BLaER1 treated with 17β-estradiol and CSF1 and Interleukin-3, amounts not matched to agents 10 nM and 100 nM (cell line): ENCODE measurements around the gene SKIDA1.

ENCODE experiments used
- H3K27ac ChIP-seq, 11 experiments: shearing (Covaris generic); formaldehyde crosslinking; 2 replicates each; pipeline ENCODE4 v1.8.1; 2022
- H3K27me3 ChIP-seq, 11 experiments: shearing (Covaris generic); formaldehyde crosslinking; 2 replicates each; pipeline ENCODE4 v1.8.1; 2022
- H3K36me3 ChIP-seq, 11 experiments: shearing (Covaris generic); formaldehyde crosslinking; 2 replicates each; pipeline ENCODE4 v1.8.1; 2022
- H3K4me1 ChIP-seq, 10 experiments: shearing (Covaris generic); formaldehyde crosslinking; 2 replicates each; pipeline ENCODE4 v1.8.1; 2022
- H3K4me2 ChIP-seq, 11 experiments: shearing (Covaris generic); formaldehyde crosslinking; 2 replicates each; pipeline ENCODE4 v1.8.1; 2022
- H3K4me3 ChIP-seq, 10 experiments: shearing (Covaris generic); formaldehyde crosslinking; 2 replicates each; pipeline ENCODE4 v1.8.1; 2022
- H3K9ac ChIP-seq, 11 experiments: shearing (Covaris generic); formaldehyde crosslinking; 2 replicates each; pipeline ENCODE4 v1.8.1; 2022
- H3K9me3 ChIP-seq, 11 experiments: shearing (Covaris generic); formaldehyde crosslinking; replicated peaks in 1 of 11; 2 replicates each; pipeline ENCODE4 v1.8.1; 2022
- H4K20me1 ChIP-seq, 11 experiments: shearing (Covaris generic); formaldehyde crosslinking; 2 replicates each; pipeline ENCODE4 v1.8.1; 2022
- Cebpa-rat ChIP-seq, 11 experiments: shearing (Covaris generic); IDR thresholded peaks; 2 replicates each; pipeline ENCODE4 v1.8.1; 2022

Gene SKIDA1

GRCh38 chr10:21490028-21490710 is 35.3 kb downstream of the SKIDA1 start:
- Histone ChIP-seq H3K4me2 (no peak overlapping the region), H3K36me3 (no peaks in the 10 kb centered on the region), H3K4me3 (no peak overlapping the region), H4K20me1 (peaks cover 0 to 20% (median 16%) of the 10 kb centered on the region in 11 experiments; a peak in 17 of 22 replicates), H3K9ac (no peak overlapping the region), H3K9me3 (peaks cover 0 to 3% (median 0%) of the 10 kb centered on the region in 11 experiments; a peak in 1 of 22 replicates), H3K27ac (no peak overlapping the region), H3K27me3 (peaks cover 37 to 56% (median 49%) of the 10 kb centered on the region in 11 experiments), H3K4me1 (peaks cover 12 to 25% (median 14%) of the 10 kb centered on the region in 10 experiments)
- TF ChIP-seq Cebpa-rat (IDR thresholded peaks at IDR 0.05): no peak

GRCh38 chr10:21488957-21489446 is 36.5 kb downstream of the SKIDA1 start:
- no peak for TF ChIP-seq Cebpa-rat (IDR thresholded peaks at IDR 0.05)
- Histone ChIP-seq H4K20me1 (peaks cover 0 to 8% (median 4%) of the 10 kb centered on the region in 11 experiments; a peak in 15 of 22 replicates), H3K27me3 (peaks cover 26 to 44% (median 37%) of the 10 kb centered on the region in 11 experiments), H3K4me2 (peak overlapping the region in 3 of 11 experiments; percentile 37 to 68 (median 57); a peak in 6 of 22 replicates), H3K4me1 (peaks cover under 1 to 14% (median 2%) of the 10 kb centered on the region in 10 experiments; a peak in 17 of 20 replicates), H3K9me3 (peaks cover 0 to 3% (median 0%) of the 10 kb centered on the region in 11 experiments; a peak in 1 of 22 replicates), H3K27ac (no peak overlapping the region), H3K36me3 (no peaks in the 10 kb centered on the region), H3K9ac (no peak overlapping the region), H3K4me3 (no peak overlapping the region)

GRCh38 chr10:21488246-21488956 is 37.1 kb downstream of the SKIDA1 start:
- H4K20me1 ChIP-seq: peaks cover 0 to 2% (median 0%) of the 10 kb centered on the region in 11 experiments; a peak in 3 of 22 replicates
- H3K9ac ChIP-seq: no peak overlapping the region
- peak overlapping the region in 3 of 11 experiments; percentile 37 to 68 (median 57); a peak in 6 of 22 replicates for H3K4me2 ChIP-seq
- no peaks in the 10 kb centered on the region for H3K9me3 ChIP-seq
- peaks cover 20 to 38% (median 31%) of the 10 kb centered on the region in 11 experiments for H3K27me3 ChIP-seq
- no peak overlapping the region for H3K27ac ChIP-seq
- peaks cover 0 to 11% (median 0%) of the 10 kb centered on the region in 10 experiments; a peak in 5 of 20 replicates for H3K4me1 ChIP-seq
- no peak for TF ChIP-seq Cebpa-rat (IDR thresholded peaks at IDR 0.05)
- no peaks in the 10 kb centered on the region for H3K36me3 ChIP-seq
- H3K4me3 ChIP-seq: no peak overlapping the region

GRCh38 chr10:21487416-21488180 is 37.9 kb downstream of the SKIDA1 start:
- Histone ChIP-seq H4K20me1 (no peaks in the 10 kb centered on the region; a peak in 2 of 22 replicates), H3K27me3 (peaks cover 12 to 30% (median 23%) of the 10 kb centered on the region in 11 experiments), H3K36me3 (no peaks in the 10 kb centered on the region), H3K27ac (no peak overlapping the region), H3K4me3 (no peak overlapping the region), H3K4me2 (no peak overlapping the region), H3K4me1 (peaks cover 0 to 11% (median 0%) of the 10 kb centered on the region in 10 experiments; a peak in 5 of 20 replicates), H3K9ac (no peak overlapping the region), H3K9me3 (no peaks in the 10 kb centered on the region; a peak in 1 of 22 replicates)
- no peak for TF ChIP-seq Cebpa-rat (IDR thresholded peaks at IDR 0.05)

GRCh38 chr10:21482821-21483220 is 42.7 kb downstream of the SKIDA1 start:
- Histone ChIP-seq H3K4me3 (no peak overlapping the region), H4K20me1 (no peaks in the 10 kb centered on the region), H3K4me1 (no peaks in the 10 kb centered on the region), H3K4me2 (no peak overlapping the region), H3K27ac (no peak overlapping the region), H3K27me3 (no peaks in the 10 kb centered on the region), H3K9ac (no peak overlapping the region), H3K36me3 (no peaks in the 10 kb centered on the region), H3K9me3 (peaks cover 0 to 18% (median 12%) of the 10 kb centered on the region in 11 experiments; a peak in 14 of 22 replicates)
- no peak for TF ChIP-seq Cebpa-rat (IDR thresholded peaks at IDR 0.05)

- Histone ChIP-seq H3K36me3 (no peaks in the 10 kb centered on the region), H3K9me3 (peaks cover 0 to 18% (median 12%) of the 10 kb centered on the region in 11 experiments; a peak in 14 of 22 replicates), H3K27ac (no peak overlapping the region), H3K9ac (no peak overlapping the region), H3K4me3 (no peak overlapping the region), H4K20me1 (no peaks in the 10 kb centered on the region), H3K4me2 (no peak overlapping the region), H3K4me1 (no peaks in the 10 kb centered on the region), H3K27me3 (no peaks in the 10 kb centered on the region)
- no peak for TF ChIP-seq Cebpa-rat (IDR thresholded peaks at IDR 0.05)
These were observed 44.1 kb downstream of the SKIDA1 start for GRCh38 chr10:21481407-21481806.

- Histone ChIP-seq H3K36me3 (no peaks in the 10 kb centered on the region), H3K4me1 (no peaks in the 10 kb centered on the region), H3K9me3 (peaks cover 0 to 18% (median 12%) of the 10 kb centered on the region in 11 experiments; a peak in 14 of 22 replicates), H3K27ac (no peak overlapping the region), H3K9ac (no peak overlapping the region), H3K27me3 (no peaks in the 10 kb centered on the region), H3K4me2 (no peak overlapping the region), H3K4me3 (no peak overlapping the region), H4K20me1 (no peaks in the 10 kb centered on the region)
- TF ChIP-seq Cebpa-rat (IDR thresholded peaks at IDR 0.05): no peak
These were observed 45.7 kb downstream of the SKIDA1 start for GRCh38 chr10:21479570-21480315.

- no peaks in the 10 kb centered on the region for H3K4me1 ChIP-seq
- no peaks in the 10 kb centered on the region for H3K36me3 ChIP-seq
- H3K27ac ChIP-seq: no peak overlapping the region
- H3K9ac ChIP-seq: no peak overlapping the region
- H3K4me2 ChIP-seq: no peak overlapping the region
- TF ChIP-seq Cebpa-rat (IDR thresholded peaks at IDR 0.05): no peak
- no peaks in the 10 kb centered on the region for H4K20me1 ChIP-seq
- peaks cover 0 to 5% (median 2%) of the 10 kb centered on the region in 11 experiments; a peak in 6 of 22 replicates for H3K9me3 ChIP-seq
- H3K4me3 ChIP-seq: no peak overlapping the region
- H3K27me3 ChIP-seq: no peaks in the 10 kb centered on the region
These were observed 50.1 kb downstream of the SKIDA1 start for GRCh38 chr10:21475393-21475792.
